GM19468 (cell line): ENCODE data around the gene CALML3.

ENCODE experiments used
- ATAC-seq: cut with Tn5 transposase; IDR thresholded peaks from one replicate; pipeline ENCODE4 v1.9.1; 2021; ENCODE audit warnings: mild to moderate bottlenecking, moderate library complexity, moderate number of reproducible peaks; ENCODE audit not compliant: unreplicated experiment; ENCODE audit errors: extremely low read depth

The CALML3 gene

GRCh38 chr10:5522913-5523560 is 1.7 kb upstream of the CALML3 start:
- no peak for ATAC-seq

- no peak for ATAC-seq
These were observed 776 bp upstream of the CALML3 start for GRCh38 chr10:5523796-5524574.

DNA sequence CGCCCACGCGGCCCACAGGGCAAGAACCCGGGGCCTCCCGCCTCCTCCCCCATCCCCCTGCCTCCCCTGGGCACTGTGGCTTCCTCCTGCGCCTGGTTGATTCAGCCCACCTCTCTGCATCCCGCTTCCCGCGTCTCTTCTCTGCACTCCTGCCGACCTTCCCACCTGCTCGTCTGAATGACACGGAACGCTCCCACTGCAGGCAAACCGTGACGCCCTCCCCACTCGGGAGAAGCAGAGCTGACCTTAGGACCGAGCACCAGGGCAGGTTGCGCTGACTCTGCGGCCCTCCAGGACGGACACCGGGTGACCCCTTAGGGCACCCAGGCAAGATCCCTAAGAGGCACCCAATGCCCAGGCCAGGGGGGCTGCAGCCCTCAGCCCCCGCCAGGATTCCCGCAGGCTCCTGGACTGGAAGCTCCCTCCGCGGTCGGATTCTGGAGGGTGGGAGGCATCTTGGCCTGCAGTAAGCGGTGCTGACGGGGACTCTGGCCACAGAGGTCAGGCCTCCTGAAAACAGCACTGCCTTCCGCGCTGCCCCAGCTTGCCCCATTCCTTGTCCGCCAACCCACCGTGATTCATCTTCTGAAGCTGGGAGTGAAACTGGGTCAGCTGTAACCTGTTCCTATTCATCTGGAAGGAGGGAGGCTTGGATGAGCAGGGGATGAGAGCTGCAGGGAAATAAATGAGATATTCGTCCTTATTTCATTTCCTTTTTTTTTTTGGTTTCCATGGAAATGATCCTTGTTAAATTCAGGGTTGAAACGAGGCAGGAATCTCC is 990 bp downstream of the CALML3 start:
- no peak for ATAC-seq

DNA sequence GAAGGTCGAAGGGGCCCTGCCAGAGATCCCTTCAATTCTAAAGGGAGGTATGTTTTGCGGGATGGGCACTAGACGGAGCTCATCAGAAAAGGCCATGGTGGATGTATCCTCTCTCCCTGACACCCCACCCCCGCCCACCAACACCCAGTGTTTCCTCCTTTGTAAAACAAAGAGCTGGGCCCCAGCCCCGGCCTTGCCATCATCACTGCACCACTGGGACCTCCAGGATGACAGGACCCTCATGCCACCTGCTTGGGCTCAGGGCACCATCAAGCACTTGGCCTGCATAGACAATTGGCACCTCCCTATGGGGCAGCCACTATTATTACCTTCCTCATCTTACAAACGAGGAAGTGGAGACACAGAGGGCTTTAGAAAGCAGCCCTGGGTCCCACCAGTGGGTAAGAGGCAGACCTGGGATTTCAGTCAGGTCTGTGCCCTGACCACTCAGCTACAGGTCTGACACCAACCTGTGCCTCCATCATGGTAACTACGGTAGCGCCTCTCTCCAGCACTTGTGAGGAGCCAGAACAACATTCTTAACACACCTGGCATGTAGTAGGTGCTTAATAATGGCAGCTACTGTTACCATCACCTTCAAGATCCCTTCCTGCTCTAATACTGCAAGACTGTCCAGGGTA is 2.0 kb downstream of the CALML3 start:
- ATAC-seq: no peak

DNA sequence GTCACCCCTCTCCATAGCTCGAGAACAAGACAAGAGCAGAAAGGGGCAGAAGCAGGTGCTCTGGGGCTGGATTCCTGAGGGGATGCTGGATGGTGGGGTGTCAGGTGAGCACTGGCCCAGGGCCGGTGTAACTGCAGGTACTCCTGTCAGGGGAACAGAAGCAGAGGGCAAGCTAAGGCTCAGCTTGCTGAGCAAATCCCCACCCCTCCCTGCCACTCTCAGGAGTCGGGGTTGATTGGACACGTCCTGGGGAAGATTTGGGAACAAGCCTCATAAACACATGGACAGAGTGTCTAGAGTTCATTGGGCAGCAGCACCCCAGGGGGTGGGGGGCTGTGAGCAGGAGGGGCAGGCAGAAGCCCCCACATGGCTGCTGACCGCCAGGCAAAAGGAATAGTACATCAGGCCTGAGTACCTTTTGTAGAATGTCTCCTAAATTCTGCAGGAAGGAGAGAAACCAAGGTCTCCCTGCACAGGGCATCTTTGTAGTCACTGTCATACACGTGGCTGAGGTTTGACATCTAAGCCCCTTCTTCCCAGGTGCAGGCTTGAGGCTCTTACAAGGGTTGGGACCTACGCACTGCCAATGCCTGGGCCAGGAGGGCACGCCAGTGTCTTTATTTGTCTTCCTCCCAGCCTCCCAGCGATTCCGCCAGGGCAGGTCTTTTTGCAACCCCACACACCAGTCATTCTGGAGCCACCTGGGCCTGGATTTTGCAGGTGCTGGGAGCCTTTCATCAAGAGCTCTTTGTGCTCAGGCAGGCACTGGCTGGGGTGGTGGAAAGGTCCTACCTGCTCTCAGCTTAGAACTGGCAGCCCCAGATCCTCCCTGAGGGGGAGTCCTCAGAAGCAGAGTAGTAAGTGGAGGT is 2.8 kb downstream of the CALML3 start:
- no peak for ATAC-seq

DNA sequence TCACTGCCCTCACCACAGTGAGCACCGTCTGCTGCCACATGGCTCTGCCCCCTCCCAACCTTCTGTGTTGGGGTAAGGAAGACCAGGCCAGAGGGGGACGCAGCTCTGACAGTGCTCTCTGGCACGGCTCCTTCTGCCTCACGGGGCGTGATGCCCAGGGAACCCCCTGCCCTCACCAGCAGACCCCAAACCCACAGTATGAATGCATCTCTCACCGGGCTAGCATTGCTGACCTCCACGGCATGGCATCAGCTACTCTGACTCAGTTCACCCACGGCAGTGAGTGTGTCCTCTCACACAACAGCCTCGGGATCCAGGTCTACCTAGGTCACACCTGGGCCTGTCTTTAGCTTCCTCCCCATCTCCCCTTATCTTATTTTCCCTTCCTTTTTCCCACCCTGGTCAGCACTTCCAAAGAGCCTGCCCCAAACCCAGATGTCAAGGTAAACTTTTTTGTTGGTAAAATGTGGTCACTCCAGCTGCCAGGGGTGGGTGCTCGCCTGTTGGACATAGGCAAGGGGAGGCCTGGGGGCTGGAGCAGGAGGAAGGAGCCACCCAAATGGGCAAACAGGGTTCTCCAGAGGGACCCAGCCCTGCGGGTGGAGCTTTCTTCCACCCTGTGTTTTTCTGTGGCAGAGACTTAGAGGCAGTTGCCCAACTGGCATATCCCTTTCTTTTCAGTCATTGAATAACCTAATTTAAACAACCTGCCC is 4.4 kb downstream of the CALML3 start:
- no peak for ATAC-seq

DNA sequence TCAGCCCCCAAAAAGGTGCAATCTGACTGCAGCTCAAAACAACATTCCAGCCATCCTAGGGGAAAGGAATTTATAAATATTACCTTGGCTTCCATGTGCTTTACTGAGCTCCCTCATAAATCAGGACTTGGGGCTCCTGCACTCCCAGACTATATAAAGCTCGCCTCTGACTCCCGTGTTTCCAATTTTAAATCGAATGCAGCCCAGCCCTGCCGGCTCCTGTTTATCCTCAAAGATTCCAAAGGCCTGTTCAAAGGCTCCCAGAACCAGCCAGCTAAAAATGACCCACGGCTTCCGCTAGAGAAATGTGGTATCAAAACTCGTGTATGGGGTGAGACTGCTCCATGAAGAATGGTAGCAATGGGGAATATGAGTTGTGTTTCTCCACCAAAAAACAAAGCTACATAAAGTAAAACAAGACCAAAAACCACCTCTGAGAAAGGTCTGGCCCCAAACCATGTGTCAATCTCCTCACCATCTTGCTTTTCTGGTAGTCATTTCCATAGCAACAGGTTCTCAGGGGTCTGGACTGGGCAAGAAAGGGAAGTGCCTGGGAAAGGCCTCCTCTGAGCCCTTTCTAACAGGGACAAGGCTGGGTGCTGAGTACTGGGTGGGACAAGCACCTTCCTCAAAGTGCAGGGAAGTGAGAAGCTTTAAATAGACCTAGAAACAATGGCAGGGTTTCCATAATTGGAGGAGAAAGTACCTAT is 5.1 kb downstream of the CALML3 start:
- ATAC-seq: no peak

GRCh38 chr10:5530412-5530806 is 5.6 kb downstream of the CALML3 start:
- ATAC-seq: no peak

DNA sequence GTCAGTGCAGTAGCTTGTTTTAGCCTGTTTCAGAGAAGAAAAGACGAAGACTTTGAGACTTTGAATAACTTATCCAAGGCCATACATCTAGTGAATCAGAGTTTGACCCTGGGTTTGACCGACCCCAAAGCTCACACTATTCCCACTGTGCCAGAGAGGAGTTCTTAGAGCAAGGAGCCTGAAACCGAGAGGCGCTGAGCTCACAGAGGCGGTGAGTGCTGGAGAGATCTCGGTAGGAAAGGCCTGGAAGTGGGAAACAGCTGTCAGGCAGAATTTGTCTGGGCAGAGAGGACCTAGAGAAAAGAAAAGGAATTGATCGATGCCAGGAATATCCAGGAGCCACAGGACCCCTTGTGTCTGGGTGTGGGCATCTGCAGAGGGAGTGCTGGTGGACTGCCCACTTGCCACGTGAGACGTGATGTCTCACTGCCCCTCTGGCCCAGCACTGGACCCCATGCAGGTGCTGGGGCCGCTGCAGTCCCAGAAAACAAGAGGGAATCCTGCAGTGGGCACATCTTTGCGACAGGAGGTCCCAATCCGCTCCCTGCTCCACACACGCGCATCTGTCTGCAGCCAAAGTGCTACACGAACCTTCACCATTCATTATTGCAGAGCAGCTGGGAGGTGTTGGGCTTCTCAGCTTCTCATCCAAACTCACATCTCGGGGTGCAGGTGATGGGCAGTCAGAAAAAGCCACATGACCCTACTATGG is 6.2 kb downstream of the CALML3 start:
- ATAC-seq: no peak

DNA sequence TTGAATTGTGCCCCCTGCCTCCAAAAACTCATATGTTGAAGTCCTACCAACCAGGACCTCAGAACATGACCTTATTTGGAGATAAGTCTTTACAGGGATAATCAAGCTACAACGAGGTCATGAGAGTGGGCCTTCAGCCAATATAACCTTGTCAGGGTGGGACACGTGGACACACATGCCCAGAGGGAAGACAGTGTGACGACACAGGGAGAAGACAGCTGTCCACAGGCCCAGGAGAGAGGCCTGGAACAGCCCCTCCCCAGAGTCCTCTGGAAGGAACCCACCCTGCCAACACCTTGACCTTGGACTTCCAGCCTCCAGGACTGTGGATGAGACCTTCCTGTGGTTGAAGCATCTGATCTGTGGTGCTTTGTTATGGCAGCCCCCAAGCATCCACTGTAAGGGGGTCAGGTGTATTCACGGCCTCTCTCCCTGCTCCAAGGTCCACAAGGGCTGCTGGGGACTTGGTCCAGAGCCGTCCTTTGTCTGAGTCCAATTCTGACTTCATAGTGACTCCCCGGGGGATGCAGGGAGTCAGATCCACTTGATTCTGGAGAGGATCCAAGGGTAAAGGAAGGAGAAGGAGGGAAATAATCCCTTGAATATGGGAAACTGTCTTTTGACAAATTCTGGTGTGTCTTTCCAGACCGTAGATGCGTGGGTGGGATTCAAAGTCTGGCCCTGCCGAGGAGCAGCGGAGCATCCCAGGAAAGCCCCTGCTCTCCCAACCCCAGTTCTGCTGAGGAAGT is 7.0 kb downstream of the CALML3 start:
- no peak for ATAC-seq

DNA sequence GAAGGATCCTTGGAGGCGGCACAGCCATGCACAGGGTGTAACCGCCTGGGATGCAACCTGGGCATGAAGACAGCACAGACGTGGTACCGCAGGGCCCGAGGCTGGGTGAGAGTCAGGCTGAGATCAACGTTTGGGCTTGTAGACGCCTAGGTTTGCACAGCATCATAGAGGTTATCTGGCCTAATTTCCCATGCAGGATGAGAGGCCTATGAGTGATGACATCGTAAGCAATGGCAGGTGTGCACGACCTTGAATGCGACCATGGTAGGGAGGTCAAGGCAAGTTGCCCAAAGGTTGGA is 7.5 kb downstream of the CALML3 start:
- ATAC-seq: no peak

DNA sequence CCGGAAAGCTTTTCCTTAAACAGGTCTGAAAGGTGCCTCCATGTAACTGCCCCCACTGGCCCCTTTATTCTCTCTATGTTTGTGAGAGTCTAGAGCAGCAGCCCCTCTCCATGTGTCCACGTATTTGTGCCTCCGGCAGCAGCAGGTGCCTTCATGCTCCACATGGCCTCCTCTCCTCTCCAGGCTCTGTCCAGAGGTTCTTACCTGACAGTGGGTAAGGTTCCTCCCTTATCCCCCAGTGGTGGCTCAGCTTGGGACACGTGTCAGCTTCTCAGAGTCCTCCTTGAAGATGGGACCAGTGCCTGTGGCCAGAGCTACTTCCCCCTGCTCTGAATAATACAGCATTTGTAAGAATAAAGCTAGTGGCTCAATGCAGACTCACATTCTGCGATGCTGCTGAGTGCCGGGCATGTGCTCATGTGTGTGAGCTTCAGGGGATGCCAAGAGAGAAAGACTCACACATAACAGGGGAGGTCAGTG is 7.9 kb downstream of the CALML3 start:
- ATAC-seq: no peak

- ATAC-seq: no peak
These were observed 8.5 kb downstream of the CALML3 start for GRCh38 chr10:5533098-5533731.

DNA sequence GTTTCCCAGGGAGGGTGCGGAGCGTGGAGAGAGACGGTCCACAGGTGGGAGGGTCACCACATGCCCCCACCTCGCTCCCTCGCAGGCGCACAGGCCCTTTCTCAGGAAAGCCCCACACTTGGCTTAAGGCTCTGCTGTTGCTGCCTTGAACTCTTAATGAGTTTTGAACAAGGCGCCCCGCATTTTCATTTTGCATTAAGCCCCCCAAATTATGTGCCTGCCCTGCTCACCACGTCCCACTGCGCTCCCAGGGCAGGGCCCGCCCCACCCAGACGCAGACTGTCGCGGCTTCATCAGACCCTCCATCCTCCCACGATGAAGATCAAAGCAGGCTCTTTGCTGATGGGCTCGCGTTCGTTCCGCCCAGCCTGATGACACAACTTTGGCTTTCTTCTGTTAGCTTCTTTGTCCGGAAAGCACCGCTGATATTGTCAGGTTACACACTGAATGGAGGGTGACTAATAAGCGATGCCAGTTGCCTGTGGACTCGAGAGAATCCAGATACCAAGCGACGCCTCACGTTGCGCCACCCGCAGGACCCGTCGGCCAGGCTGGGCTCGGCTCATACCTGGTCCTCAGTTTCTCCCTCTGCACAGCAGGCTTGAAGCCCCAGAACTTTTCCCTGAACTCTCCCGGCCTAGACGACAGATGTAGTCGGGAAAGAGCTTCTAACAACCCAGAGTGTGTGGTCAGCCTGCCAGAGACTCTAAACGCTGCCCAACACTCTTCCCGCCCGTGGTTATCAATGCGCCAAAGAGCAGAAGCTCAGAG is 9.5 kb downstream of the CALML3 start:
- ATAC-seq: no peak

- no peak for ATAC-seq
These were observed 10.4 kb downstream of the CALML3 start for GRCh38 chr10:5534880-5535856.
